Adipocyte (in vitro differentiated cells): ENCODE data around the gene MED9.
A peak's percentile ranks its signal among the peaks of the same experiment; 100 is the strongest.

ENCODE experiments used
- DNase-seq: peaks from one replicate; pipeline ENCODE4 v3.0.0-alpha.2; 2015; ENCODE audit warnings: low read depth
- H3K27me3 ChIP-seq: replicated peaks from 2 replicates; pipeline ENCODE4 v1.7.0; 2013; ENCODE audit warnings: mild to moderate bottlenecking, low read length, moderate library complexity; ENCODE audit not compliant: control insufficient read depth, insufficient read depth
- H3K36me3 ChIP-seq: 2 replicates; pipeline ENCODE4 v1.7.0; 2013; ENCODE audit warnings: low read length, mild to moderate bottlenecking, moderate library complexity; ENCODE audit not compliant: control insufficient read depth, insufficient read depth, severe bottlenecking
- H3K4me1 ChIP-seq: 2 replicates; pipeline ENCODE4 v1.7.0; 2013; ENCODE audit warnings: mild to moderate bottlenecking, low read length, moderate library complexity; ENCODE audit not compliant: control insufficient read depth, insufficient read depth
- H3K4me3 ChIP-seq: 2 replicates; pipeline ENCODE4 v1.7.0; 2013; ENCODE audit warnings: mild to moderate bottlenecking, low read length, moderate library complexity
- H3K9ac ChIP-seq: 2 replicates; pipeline ENCODE4 v1.7.0; 2013; ENCODE audit warnings: mild to moderate bottlenecking, low read length, moderate library complexity
- H3K9me3 ChIP-seq: 2 replicates; pipeline ENCODE4 v1.7.0; 2013; ENCODE audit warnings: mild to moderate bottlenecking, low read length, moderate library complexity; ENCODE audit not compliant: control insufficient read depth

MED9 gene

GRCh38 chr17:17506181-17506741 is 29.5 kb downstream of the MED9 start:
- Histone ChIP-seq H3K9me3 (no peaks in the 10 kb centered on the region), H3K27me3 (no peaks in the 10 kb centered on the region)
- DNase-seq = no peak

GRCh38 chr17:17506893-17507464 is 30.2 kb downstream of the MED9 start:
- no peak overlapping the region for H3K4me3 ChIP-seq
- peaks cover 26% of the 10 kb centered on the region for H3K36me3 ChIP-seq
- H3K9ac ChIP-seq = no peak overlapping the region
- H3K27me3 ChIP-seq = no peaks in the 10 kb centered on the region
- peaks cover 7% of the 10 kb centered on the region for H3K4me1 ChIP-seq
- no peaks in the 10 kb centered on the region for H3K9me3 ChIP-seq
- DNase-seq = no peak

More at GRCh38 chr17:17506181-17506741, 29.5 kb downstream of the MED9 start:
- Histone ChIP-seq H3K4me3 (no peak overlapping the region), H3K4me1 (peaks cover 1% of the 10 kb centered on the region), H3K9ac (no peak overlapping the region), H3K36me3 (peaks cover 26% of the 10 kb centered on the region)

GRCh38 chr17:17507465-17508011 is 30.7 kb downstream of the MED9 start:
- Histone ChIP-seq H3K27me3 (no peaks in the 10 kb centered on the region), H3K9ac (no peak overlapping the region), H3K36me3 (peaks cover 26% of the 10 kb centered on the region), H3K9me3 (no peaks in the 10 kb centered on the region), H3K4me3 (no peak overlapping the region), H3K4me1 (peaks cover 13% of the 10 kb centered on the region)
- no peak for DNase-seq

GRCh38 chr17:17508019-17508535 is 31.3 kb downstream of the MED9 start:
- Histone ChIP-seq H3K36me3 (peaks cover 26% of the 10 kb centered on the region), H3K4me1 (peaks cover 18% of the 10 kb centered on the region), H3K4me3 (no peak overlapping the region), H3K9me3 (no peaks in the 10 kb centered on the region), H3K27me3 (no peaks in the 10 kb centered on the region), H3K9ac (no peak overlapping the region)
- DNase-seq = no peak

- DNase-seq = no peak
- H3K9me3 ChIP-seq = no peaks in the 10 kb centered on the region
- H3K4me1 ChIP-seq = peaks cover 20% of the 10 kb centered on the region
- H3K9ac ChIP-seq = no peak overlapping the region
- H3K27me3 ChIP-seq = no peaks in the 10 kb centered on the region
- peaks cover 26% of the 10 kb centered on the region for H3K36me3 ChIP-seq
- no peak overlapping the region for H3K4me3 ChIP-seq
These were observed 32.1 kb downstream of the MED9 start for GRCh38 chr17:17508646-17509591.

- no peak for DNase-seq
- Histone ChIP-seq H3K4me3 (no peak overlapping the region), H3K36me3 (peaks cover 26% of the 10 kb centered on the region), H3K9me3 (no peaks in the 10 kb centered on the region), H3K4me1 (peaks cover 29% of the 10 kb centered on the region), H3K9ac (no peak overlapping the region), H3K27me3 (no peaks in the 10 kb centered on the region)
These were observed 33.0 kb downstream of the MED9 start for GRCh38 chr17:17509601-17510425.

- no peaks in the 10 kb centered on the region for H3K27me3 ChIP-seq
- H3K9me3 ChIP-seq = no peaks in the 10 kb centered on the region
- DNase-seq = no peak
- peaks cover 23% of the 10 kb centered on the region for H3K36me3 ChIP-seq
- H3K9ac ChIP-seq = no peak overlapping the region
- H3K4me3 ChIP-seq = no peak overlapping the region
- peaks cover 37% of the 10 kb centered on the region for H3K4me1 ChIP-seq
These were observed 33.9 kb downstream of the MED9 start for GRCh38 chr17:17510456-17511292.

GRCh38 chr17:17511293-17511741 is 34.5 kb downstream of the MED9 start:
- Histone ChIP-seq H3K9ac (no peak overlapping the region), H3K27me3 (no peaks in the 10 kb centered on the region), H3K36me3 (peaks cover 23% of the 10 kb centered on the region), H3K9me3 (no peaks in the 10 kb centered on the region), H3K4me3 (no peak overlapping the region), H3K4me1 (peaks cover 43% of the 10 kb centered on the region)
- DNase-seq = no peak

GRCh38 chr17:17511881-17512858 is 35.4 kb downstream of the MED9 start:
- peak overlapping the region; percentile 33 for H3K9ac ChIP-seq
- peaks cover 51% of the 10 kb centered on the region for H3K4me1 ChIP-seq
- H3K4me3 ChIP-seq = no peak overlapping the region
- H3K36me3 ChIP-seq = peaks cover 22% of the 10 kb centered on the region
- no peaks in the 10 kb centered on the region for H3K27me3 ChIP-seq
- DNase-seq = peak; percentile 75
- no peaks in the 10 kb centered on the region for H3K9me3 ChIP-seq
